ENCODE measurements around the gene TSHB.

DNA sequence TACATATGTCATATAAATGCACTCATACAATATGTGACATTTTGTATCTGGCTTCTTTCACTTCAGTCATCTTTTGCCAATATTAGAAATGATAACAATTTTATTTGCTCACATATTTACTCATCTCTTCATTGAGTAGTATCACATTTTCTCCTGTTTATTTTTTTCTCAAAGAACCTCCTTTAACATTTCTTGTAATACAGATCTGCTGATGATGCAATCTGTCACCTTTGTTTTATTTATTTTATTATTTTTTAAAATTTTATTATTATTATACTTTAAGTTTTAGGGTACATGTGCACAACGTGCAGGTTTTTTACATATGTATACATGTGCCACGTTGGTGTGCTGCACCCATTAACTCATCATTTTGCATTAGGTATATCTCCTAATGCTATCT is 15.8 kb upstream of the TSHB start:
- TF ChIP-seq EZH2 (IDR thresholded peaks at IDR 0.05; ENCODE audit: insufficient read depth, poor library complexity, severe bottlenecking), result no peak
- TF ChIP-seq EZH2phosphoT487 (IDR thresholded peaks at IDR 0.05; ENCODE audit: insufficient read depth, low read depth), result no peak

Data from GM23248 (cell line).